HuH-7.5 (cell line): ENCODE data around the gene SASH1.
A peak's percentile ranks its signal among the peaks of the same experiment; 100 is the strongest.
"Not testable (repeated sequence)": the region's sequence is repeated elsewhere in the genome, so short reads cannot be mapped to it uniquely, and the experiment has no call there.

ENCODE experiments used
- DNase-seq: peaks from one replicate; pipeline ENCODE4 v3.0.0; 2011; ENCODE audit warnings: low spot score

The SASH1 gene

DNA sequence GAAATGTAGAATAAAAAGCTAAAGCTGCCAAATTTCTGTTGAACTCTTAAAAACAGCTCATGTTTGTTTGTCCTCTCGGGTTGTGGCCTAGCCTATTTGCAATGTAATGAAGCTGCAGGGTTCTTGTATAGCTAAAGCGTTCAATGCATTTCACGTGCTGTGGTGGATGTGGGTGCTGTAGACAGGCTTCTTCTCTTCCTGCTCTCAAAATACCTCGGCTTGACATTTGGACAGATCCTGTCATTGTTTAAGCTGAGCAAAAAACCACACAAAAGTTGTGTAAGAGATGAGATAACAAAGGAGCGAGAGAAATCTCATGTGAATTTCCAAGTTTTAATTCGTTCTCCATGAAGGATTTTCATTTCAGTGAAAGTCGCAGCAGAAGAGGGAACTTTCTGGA is 207.9 kb downstream of the SASH1 start:
- peak; percentile 35 for DNase-seq

DNA sequence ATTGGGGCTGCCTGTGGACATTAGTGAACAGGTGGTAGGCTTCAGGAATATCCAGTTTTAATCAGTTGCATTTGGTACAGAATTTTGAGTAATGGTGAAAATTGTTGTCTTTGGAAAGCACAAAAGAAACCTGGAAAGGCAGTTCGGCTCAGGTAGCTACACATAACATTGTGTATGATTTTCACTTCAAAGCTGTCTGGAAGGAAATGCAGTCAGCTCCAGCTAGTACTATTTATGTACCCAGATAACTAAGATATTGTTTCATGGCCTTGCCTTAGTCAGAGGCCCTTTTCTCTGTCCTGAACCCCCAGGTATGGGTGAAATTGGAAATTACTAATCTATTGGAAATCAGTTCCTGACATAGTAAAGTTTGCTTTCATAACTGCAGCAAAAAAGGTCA is 208.6 kb downstream of the SASH1 start:
- DNase-seq = no peak

DNA sequence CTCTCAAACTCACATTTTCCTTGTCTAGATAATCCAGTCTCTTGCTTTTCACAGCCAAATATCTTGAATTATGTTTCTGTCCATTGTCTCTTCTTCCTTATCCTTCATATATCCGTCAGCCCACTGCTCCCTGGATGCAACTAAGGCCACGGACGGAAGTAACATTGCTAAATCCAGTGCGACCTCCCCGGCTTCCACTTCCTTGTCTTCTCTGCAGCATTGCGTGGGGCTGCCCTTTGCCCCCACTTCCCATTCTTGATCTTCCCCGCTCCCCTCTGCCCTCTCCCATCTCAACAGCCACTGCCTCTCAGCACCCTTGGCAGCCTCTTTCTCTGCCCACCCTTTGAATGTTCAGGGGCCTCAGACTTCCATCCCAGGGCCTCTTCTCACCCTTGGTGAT is 213.8 kb downstream of the SASH1 start:
- no peak for DNase-seq

DNA sequence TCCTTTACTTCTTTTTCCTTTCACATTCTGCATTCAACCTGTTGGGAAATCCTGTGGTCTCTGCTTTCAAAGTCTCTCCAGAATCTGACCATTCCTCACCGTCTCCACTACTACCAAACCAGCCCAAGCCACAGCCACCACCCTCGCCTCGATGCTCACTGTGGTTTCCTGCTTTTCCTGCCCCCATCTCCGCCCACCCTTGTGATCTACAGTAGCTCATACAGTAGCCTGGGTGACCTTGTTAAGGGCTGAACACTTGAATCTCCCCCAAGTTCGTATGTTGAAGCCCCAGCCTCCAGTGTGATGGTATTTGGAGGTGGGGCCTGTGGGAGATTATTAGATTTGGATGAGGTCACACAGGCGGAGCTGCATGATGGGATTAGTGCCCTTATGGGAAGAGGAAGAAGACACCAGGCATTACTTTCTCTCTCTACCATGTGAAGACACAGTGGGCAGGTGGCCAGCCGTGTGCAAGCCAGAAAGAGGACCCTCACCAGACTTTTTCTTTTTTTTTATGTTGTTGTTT is 215.2 kb downstream of the SASH1 start:
- no peak for DNase-seq

DNA sequence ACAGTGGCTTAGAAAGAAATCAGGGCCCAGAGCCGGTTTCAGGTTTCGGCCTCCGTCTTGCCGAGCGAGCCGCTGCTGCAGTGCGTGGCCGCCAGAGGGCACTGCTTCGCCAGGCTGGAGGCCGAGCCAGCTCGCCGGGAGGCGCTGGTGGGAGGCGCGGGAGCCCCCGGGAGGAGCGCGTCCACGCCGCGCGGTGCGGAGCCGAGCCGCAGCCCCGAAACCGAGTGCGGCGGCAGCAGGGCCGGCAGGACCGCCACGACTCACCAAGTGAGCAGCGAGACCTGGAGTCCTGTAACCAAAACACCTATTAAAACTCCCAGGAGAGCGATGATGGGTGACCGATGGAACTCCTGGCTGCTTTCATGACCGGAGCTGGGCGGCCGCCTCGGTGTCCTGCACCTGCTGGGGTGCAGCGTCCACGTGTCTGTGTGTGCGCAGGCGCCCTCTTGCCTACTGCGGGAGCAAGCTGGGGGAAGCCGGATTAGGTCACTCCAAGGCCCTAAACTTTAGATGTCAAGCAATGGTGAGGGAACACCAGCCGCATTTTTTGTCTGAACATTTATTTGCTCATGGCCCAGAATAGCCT is 217.3 kb downstream of the SASH1 start:
- peak; percentile 67 for DNase-seq

DNA sequence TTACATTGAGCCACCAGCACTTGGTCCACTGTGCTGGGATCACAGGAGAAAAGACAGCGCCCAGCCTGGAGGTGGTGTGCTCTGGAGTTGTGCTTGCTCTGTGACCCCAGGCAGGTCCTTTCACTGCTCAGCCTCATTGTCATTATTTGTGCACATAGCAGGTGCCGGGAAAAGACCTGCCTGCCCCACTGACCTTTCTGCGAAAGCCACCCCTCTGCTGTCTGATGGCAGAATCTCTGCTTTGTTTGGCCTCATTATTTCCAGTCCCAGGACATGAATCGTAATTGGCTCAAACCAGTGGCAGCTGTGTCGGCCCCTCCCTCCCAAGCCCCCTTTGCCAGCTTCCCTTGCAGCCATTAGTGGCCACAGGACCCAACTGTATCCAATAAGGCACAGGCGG is 219.0 kb downstream of the SASH1 start:
- no peak for DNase-seq

DNA sequence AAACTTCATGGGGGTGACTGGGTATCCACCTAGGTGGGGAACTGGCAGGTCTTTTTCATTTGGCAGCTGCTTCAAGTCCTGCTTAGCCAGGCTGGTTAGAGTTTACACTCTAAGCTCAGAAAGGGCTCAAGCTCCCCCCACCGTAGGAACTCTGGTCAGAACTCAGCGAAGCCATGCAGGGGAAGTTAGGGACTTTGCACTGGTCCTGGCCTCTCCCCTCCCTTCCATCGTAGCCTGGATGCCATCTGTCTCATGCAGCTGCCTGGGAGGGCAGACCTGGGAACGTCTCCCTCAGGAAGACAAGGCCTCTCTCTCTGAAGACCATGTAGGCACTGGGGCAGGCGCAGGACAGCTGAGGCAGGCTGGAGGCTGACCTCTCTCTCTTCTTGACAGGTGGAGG is 220.4 kb downstream of the SASH1 start:
- DNase-seq = no peak

DNA sequence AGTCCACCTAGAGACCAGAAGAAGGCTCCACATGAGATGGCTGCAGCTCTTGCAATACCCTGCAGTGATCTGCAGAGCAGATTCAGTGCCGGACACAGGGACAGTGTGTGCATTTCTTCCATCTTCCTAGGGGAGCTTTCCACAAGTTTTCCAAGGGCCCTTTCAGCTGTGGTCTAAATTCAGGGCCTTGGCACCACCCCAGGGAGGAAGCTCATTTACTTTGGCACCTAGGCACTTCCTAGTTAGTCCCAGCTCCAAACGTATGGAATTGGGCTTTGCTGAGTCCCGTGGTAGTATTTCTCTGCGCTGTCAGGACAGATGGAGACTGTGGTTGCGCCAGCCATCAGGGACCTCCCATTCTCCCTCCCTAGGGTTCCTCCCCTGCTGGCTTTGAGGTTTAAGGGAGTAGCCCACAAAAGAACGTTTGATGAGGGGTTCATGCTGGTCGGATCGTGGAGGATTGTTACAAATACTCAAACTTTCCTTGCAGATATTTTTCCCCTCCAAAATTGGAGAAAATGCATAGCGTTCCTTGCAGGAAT is 221.9 kb downstream of the SASH1 start:
- DNase-seq = no peak

DNA sequence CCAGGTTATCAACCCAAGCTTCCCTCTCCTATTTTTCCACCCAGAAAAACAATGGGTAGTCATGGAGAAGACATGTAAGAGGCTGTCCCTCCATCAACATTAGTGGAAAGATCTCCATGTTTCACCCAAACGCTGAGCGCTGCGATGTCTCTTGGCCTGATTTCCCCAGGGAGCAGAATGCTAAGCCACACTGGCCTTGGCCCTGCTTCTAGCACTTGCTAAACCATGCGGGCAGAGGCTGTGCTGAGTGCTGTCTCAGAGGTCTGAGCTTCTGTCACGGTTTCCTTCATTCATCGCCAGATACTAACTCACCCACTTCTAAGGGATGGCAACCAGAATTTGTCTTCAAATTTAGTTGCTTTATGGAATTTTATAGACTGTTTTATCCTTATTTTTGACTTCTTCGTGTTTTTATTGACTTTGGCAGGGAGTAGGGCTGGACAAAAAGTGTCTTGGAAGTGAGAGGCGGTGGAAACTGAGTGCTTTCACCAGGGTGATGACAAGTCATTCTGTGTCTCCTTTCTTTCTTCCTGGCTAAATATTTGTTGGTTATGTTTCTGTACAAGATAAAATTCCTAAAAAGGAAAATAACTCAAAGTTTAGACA is 222.8 kb downstream of the SASH1 start:
- DNase-seq = no peak

DNA sequence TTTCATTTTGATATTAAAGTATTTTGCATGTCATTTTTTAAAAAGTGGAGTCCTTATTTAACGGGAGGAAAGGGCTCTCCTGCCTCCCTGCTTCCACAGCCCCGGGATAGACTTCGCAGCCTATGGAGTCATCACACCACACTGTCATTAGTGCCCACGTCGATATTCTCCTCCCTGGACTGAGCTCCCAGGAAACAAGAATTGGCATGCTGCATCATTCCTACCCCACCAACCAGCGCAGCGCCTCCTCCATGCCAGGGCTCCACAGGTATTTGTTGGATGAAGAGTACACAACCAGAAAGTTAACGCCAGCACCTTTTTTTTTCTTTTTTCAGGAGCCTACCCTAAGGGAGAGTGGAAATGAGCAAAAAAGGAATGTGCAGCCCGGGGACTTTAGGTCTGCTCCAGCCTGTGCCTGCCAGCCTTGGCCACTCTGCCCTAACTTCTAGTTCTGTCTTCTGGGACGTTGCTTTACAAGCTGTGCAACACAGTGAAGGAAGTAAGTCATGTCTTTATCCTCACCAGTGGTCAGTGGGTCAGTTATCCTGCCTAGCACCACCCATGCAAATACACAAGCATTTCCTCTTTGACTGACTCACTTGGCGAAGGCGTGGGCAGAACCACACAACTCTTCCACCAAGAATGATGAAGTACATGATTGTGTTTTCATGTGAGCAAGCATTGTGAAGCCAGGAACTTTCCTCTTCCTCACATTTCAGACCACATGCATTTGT is 223.5 kb downstream of the SASH1 start:
- DNase-seq = no peak

DNA sequence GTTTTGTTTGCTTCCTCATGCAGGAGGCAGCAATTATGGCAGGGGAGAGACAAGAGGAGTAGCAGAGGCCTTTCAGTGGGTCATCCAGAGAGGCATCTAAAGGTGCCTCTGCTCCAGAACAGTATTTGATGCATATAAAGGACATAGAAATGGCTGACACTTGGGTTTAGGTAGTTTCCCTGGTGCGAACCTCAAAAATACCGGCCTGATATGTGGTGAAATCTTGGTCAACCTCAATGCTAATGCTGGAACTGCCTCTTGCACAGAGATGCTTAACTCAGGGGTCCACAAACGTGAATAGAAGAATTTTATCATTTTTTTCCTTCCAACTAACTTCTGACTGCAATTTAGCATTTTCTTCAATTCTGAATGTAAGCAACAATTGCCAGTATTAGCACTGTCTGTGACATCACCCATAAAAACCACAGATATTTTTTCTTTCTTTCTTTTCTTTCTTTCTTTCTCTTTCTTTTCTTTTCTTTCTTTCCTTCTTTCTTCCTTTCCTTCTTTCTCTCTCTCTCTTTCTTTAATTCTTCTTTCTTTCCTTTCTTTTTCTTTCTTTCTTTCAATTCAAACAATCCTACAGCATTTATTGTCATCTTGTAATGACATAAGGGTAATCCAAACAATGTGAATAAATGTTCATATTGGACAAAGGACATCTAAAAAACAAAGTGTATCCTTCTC is 224.2 kb downstream of the SASH1 start:
- DNase-seq = no peak

DNA sequence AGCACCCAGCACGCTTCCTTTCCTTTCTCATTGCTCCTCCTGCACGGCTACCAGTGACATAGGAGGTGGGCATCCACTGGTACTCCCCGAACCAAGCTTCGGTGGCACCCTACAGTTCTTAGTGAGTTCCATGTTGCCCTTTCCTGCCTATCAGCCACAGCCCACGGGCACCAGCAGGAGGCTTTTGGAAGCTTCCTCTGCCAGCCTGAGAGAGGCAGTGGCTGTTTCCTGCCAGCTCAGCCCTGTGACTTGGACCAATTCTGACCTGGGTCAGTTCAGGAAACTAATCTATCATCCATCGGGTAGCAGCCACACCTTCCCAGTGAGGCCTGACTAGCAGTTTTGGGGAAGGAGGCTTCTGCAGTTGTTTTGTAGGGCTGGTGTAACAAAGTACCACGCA is 227.8 kb downstream of the SASH1 start:
- no peak for DNase-seq

DNA sequence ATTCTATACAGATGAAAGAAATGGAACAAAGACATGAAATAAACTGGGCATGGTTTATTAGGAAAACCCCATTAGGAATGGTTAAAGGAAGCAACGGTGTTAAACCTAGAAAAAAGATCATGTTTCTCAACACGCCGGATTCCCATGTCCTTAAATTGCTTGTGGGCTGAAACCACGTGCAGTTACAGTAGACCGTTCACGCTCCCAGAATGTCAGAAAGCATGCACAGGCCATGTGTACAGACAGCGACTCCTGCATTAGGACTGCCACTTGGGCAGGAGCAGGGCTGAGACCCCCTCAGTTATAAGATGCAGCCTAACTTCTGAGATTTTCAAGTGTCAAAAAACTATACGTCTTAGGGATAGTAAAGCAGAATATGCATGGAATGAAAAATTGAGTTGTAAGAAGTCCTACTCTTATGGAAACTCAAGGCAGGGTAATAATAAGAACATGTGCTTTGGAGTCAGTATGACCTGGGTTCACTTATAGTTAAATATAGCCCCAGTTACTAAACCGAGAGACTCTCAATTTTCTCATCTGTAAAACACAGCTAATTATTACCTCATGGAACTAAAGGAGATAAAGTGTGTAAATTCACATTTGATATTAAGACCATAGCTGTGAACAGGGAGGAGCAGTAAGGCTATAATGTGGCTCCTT is 230.2 kb downstream of the SASH1 start:
- no peak for DNase-seq

DNA sequence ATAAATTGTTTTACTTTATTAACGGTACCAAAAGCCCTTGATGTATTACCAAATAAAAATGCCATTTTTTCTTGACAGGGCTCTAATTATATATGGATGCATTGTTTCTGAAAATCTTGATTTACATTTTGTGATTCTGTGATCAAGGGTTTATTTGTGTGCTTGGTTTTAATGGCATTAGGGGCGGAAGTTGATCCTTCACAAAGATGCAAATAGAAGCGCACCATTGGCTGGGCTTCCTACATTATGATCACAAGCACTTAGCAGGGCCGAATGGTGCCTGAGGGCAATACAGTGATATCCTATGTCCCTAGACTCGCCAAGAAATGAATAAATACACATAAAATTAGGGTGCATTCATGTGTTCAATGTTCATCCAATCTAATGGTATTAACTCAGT is 231.3 kb downstream of the SASH1 start:
- no peak for DNase-seq

DNA sequence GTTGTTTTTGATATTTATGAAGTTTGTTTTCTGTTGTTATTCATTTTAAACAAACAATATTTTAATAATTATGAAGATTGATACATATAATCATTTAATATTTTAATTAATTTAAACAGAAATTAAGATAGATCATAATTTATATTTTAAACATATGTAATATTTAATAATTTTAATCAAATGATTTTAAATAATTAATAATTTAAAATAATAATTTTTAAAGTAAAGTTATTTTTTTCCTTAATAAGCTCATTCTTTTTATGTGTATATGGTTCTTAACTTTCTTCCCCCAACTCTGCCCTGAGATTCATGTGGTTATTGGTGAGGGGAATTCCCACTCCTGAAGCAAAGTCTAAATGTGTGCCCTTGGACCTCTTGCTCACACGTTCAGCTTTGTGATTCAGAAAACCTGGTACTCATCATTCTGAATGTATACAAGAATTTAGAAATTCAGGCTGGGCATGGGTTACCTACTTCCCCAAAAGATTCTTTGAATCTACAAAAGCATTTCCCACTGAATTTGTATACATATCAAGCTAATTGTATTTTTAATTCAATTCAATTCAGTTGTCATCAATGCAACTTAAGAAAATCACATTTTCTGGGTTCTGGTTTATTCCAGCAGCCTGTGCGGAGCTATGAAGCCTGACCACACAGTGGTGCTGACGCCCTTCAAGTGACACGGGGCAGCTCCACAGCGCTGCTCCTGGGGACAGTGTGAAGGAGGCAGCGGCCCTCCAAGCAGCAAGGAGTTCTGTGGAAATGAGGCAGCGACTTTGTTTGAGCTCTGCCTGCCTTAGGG is 235.2 kb downstream of the SASH1 start:
- peak; percentile 40 for DNase-seq

DNA sequence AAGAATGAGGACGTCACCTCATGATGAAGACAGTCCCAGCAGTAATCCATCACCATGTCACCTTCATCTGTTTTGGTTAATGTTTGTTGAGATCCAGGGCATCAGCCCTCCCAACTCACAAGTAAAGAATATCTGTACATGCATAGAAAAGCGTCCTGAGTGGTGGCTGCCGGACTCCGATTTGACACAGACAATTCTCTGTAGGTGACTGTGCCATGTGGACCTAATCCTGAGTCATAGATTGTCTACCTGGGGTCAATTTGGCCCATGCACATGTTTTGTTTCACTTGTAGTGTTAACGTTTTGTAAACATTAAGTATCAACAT is 235.8 kb downstream of the SASH1 start:
- DNase-seq = no peak

DNA sequence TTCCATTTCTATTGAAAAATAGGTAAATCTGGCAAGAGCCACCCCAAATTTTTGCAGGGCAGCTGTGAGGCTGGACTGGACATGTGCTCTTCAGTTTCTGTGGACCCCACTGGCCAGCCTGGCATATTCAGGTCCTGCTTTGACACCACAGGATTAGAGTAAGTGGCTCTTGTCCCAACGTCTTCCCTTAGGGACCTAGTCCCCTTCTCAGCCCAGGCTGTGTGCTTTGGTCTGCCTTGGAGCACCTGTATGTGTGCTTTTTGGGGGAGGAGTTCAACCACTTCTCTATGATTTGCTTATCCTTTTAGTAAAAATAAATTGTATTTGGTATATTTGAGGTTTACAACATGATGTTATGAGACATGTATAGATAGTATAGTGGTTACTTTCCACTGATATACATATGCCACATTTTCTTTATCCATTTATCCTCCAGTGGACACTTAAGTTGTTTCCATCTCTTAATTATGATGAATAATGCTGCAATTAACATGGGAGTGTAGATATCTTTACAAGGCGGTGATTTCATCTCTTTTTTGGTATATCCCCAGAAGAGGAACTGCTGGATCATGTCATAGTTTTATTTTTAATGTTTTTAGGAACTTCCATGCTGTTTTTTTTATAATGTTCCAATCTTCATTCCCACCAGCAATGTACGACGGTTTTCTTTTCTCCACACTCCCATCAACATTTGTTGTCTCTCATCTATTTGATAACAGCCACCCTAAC is 236.4 kb downstream of the SASH1 start:
- DNase-seq = no peak

DNA sequence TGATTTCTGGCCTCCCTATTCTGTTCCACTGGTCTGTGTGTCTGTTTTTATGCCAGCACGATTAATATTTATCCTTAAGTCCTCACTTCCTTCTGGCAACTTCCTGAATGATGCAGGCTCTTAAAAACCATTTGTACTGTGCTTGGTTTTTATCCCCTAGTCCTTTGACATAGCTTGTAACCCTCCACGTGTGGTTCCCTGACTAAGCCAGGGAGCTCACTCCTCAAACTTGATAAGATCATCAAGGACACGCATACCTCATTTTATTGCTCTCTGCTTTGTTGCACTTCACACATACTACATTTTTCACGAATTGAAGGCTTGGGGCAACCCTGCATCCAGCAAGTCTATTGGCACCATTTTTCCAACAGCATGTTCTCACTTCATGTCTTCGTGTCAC is 237.8 kb downstream of the SASH1 start:
- no peak for DNase-seq

DNA sequence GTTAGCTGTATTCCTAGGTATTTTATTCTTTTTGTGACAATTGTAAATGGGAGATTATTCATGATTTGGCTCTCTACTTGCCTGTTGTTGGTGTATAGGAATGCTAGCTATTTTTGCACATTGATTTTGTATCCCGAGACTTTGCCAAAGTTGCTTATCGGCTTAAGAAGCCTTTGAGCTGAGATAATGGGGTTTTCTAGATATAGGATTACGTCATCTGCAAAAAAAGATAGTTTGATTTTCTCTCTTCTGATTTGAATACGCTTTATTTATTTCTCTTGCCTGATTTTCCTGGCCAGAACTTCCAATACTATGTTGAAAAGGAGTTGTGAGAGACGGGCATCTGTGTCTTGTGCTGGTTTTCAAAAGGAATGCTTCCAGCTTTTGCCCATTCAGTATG is 241.0 kb downstream of the SASH1 start:
- DNase-seq = no peak

DNA sequence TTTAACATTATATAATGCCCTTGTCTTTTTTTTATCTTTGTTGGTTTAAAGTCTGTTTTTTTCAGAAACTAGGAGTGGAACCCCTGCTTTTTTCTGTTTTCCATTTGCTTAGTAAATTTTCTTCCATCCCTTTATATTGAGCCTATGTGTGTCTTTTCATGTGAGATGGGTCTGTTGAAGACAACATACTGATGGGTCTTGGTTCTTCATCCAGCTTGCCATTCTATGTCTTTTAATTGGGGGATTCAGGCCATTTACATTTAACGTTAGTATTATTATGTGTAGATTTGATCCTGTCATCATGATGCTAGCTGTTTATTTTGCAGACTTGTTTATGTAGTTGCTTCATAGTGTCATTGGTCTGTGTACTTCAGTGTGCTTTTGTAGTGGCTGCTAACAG is 243.0 kb downstream of the SASH1 start:
- DNase-seq = not testable (repeated sequence)

DNA sequence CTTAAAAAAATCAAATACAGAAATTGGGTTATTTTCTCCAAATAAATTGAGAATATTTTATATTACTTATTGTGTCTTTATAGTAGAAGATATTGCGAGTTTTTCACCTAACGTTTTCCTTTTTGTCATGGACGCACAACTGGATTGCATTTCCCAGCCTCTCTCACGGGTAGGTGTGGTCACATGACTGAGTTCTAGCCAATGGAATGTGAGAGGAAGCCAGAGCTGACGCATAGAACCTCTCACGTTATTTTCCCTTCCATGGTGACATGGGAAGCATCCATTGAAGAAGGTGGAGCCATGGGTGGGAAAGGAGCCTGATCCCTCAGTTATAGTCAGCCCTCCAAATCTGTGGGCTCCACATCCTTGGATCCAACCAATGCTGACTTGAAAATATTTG is 248.2 kb downstream of the SASH1 start:
- no peak for DNase-seq
